Mesothelial cell of epicardium (in vitro differentiated cells): ENCODE measurements around the gene IMPDH1. TPM values are rescaled to one million over a fixed set of nuclear protein-coding genes. Genes with fewer than 3 reads are reported as not detected.

Source experiments
- DNase-seq, 2 experiments: peaks; one replicate each; pipeline ENCODE4 v3.0.0; 2021; ENCODE audit warnings: low spot score in 2 of 2; ENCODE audit not compliant: unreplicated experiment in 2 of 2
- H3K27ac Mint-ChIP-seq: 2 replicates; pipeline ENCODE4 v1.8.0; 2021; ENCODE audit warnings: mixed read lengths
- H3K27me3 Mint-ChIP-seq: 2 replicates; pipeline ENCODE4 v1.8.0; 2021; ENCODE audit warnings: low read depth, mixed read lengths
- H3K36me3 Mint-ChIP-seq: 2 replicates; pipeline ENCODE4 v1.8.0; 2021; ENCODE audit warnings: mixed read lengths
- H3K4me1 Mint-ChIP-seq: 2 replicates; pipeline ENCODE4 v1.8.0; 2021; ENCODE audit warnings: mixed read lengths
- H3K4me3 Mint-ChIP-seq: 2 replicates; pipeline ENCODE4 v1.8.0; 2021; ENCODE audit warnings: mild to moderate bottlenecking, moderate library complexity, mixed read lengths
- H3K9me3 Mint-ChIP-seq: 2 replicates; pipeline ENCODE4 v1.8.0; 2021; ENCODE audit warnings: mixed read lengths
- CTCF ChIP-seq: fragments of 200-600 bp; sonication (generic); IDR thresholded peaks from one replicate; pipeline ENCODE4 v1.5.0; 2021; ENCODE audit warnings: antibody characterized with exemption; ENCODE audit not compliant: unreplicated experiment
- total RNA-seq: library from RNA; stranded (reverse); gene quantifications from 3 replicates; pipeline ENCODE4 v1.2.1, GENCODE V29; 2021

IMPDH1 gene
- total RNA-seq, 1 donor from 2014 or later = 39.3 TPM

- Mint-ChIP-seq H3K4me3 (peak overlapping the region; percentile 76), H3K9me3 (no peaks in the 10 kb centered on the region), H3K27me3 (no peaks in the 10 kb centered on the region), H3K27ac (peak overlapping the region; percentile 75), H3K36me3 (peaks cover 4% of the 10 kb centered on the region), H3K4me1 (peaks cover 38% of the 10 kb centered on the region)
- no peak for DNase-seq
- TF ChIP-seq CTCF = no peak
Measured at GRCh38 chr7:128406314-128407232, 3.2 kb downstream of the IMPDH1 start.

- no peak overlapping the region for H3K27ac Mint-ChIP-seq
- peaks cover 7% of the 10 kb centered on the region for H3K36me3 Mint-ChIP-seq
- H3K27me3 Mint-ChIP-seq = no peaks in the 10 kb centered on the region
- TF ChIP-seq CTCF = no peak
- H3K4me3 Mint-ChIP-seq = peak overlapping the region; percentile 70
- peaks cover 38% of the 10 kb centered on the region for H3K4me1 Mint-ChIP-seq
- H3K9me3 Mint-ChIP-seq = no peaks in the 10 kb centered on the region
- peak in 1 of 2 experiments; percentile 56 for DNase-seq
Measured at GRCh38 chr7:128405471-128406313, 4.1 kb downstream of the IMPDH1 start.

GRCh38 chr7:128404886-128405470, 4.8 kb downstream of the IMPDH1 start:
- TF ChIP-seq CTCF = no peak
- H3K27ac Mint-ChIP-seq = no peak overlapping the region

GRCh38 chr7:128404143-128404681, 5.6 kb downstream of the IMPDH1 start:
- Mint-ChIP-seq H3K36me3 (peaks cover 9% of the 10 kb centered on the region), H3K27me3 (no peaks in the 10 kb centered on the region), H3K9me3 (no peaks in the 10 kb centered on the region), H3K4me1 (peaks cover 33% of the 10 kb centered on the region), H3K27ac (no peak overlapping the region), H3K4me3 (peak overlapping the region; percentile 54)
- no peak for TF ChIP-seq CTCF
- no peak for DNase-seq

More at GRCh38 chr7:128404886-128405470, 4.8 kb downstream of the IMPDH1 start:
- H3K4me1 Mint-ChIP-seq = peaks cover 35% of the 10 kb centered on the region
- no peaks in the 10 kb centered on the region for H3K9me3 Mint-ChIP-seq
- no peaks in the 10 kb centered on the region for H3K27me3 Mint-ChIP-seq
- no peak for DNase-seq
- peaks cover 7% of the 10 kb centered on the region for H3K36me3 Mint-ChIP-seq
- peak overlapping the region; percentile 70 for H3K4me3 Mint-ChIP-seq

GRCh38 chr7:128403676-128404075, 6.1 kb downstream of the IMPDH1 start:
- H3K27me3 Mint-ChIP-seq = no peaks in the 10 kb centered on the region
- peaks cover 9% of the 10 kb centered on the region for H3K36me3 Mint-ChIP-seq
- H3K4me3 Mint-ChIP-seq = peak overlapping the region; percentile 54
- H3K4me1 Mint-ChIP-seq = peaks cover 28% of the 10 kb centered on the region
- TF ChIP-seq CTCF = no peak
- no peak for DNase-seq
- H3K9me3 Mint-ChIP-seq = no peaks in the 10 kb centered on the region
- no peak overlapping the region for H3K27ac Mint-ChIP-seq
